Thyroid gland (tissue), 4 donors: ENCODE data around the gene TLE5.

Experiments
- POLR2A ChIP-seq, 2 donors: fragments of 450-650 bp; IDR thresholded peaks; one replicate each; pipeline ENCODE4 v1.6.1; 2017; ENCODE audit warnings: antibody characterized with exemption in 2 of 2, mild to moderate bottlenecking in 2 of 2, moderate library complexity in 1 of 2
- TF ChIP-seq, protein P1 (sequence below), 6 experiments: fragments of 200-600 bp in 3 of 6; fragments of 450-650 bp in 3 of 6; sonication (generic) in 3 of 6; IDR thresholded peaks; one replicate each; pipeline ENCODE4 v1.5.1; 2016 to 2019; ENCODE audit warnings: antibody characterized with exemption in 6 of 6, mild to moderate bottlenecking in 2 of 6, inconsistent platforms in 1 of 6, moderate library complexity in 1 of 6

DNA sequence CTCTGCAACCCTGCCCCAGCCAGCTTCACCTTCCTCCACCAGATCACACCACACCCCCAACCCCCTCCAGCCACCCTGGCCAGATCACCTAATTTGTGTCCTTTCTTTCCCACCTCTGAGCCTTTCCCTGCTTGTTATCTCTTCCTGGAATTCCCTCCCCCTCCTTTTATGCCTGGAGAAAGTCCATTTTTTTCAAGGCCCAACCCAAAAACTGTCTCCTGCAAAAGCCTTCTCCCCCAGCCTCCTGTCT lies 28.0 kb downstream of the TLE5 start:
- TF ChIP-seq, protein P1, sequence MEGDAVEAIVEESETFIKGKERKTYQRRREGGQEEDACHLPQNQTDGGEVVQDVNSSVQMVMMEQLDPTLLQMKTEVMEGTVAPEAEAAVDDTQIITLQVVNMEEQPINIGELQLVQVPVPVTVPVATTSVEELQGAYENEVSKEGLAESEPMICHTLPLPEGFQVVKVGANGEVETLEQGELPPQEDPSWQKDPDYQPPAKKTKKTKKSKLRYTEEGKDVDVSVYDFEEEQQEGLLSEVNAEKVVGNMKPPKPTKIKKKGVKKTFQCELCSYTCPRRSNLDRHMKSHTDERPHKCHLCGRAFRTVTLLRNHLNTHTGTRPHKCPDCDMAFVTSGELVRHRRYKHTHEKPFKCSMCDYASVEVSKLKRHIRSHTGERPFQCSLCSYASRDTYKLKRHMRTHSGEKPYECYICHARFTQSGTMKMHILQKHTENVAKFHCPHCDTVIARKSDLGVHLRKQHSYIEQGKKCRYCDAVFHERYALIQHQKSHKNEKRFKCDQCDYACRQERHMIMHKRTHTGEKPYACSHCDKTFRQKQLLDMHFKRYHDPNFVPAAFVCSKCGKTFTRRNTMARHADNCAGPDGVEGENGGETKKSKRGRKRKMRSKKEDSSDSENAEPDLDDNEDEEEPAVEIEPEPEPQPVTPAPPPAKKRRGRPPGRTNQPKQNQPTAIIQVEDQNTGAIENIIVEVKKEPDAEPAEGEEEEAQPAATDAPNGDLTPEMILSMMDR (IDR thresholded peaks at IDR 0.05), result no peak
- TF ChIP-seq POLR2A (IDR thresholded peaks at IDR 0.05), result no peak
